ENCODE data around the gene PDCD6IP.

DNA sequence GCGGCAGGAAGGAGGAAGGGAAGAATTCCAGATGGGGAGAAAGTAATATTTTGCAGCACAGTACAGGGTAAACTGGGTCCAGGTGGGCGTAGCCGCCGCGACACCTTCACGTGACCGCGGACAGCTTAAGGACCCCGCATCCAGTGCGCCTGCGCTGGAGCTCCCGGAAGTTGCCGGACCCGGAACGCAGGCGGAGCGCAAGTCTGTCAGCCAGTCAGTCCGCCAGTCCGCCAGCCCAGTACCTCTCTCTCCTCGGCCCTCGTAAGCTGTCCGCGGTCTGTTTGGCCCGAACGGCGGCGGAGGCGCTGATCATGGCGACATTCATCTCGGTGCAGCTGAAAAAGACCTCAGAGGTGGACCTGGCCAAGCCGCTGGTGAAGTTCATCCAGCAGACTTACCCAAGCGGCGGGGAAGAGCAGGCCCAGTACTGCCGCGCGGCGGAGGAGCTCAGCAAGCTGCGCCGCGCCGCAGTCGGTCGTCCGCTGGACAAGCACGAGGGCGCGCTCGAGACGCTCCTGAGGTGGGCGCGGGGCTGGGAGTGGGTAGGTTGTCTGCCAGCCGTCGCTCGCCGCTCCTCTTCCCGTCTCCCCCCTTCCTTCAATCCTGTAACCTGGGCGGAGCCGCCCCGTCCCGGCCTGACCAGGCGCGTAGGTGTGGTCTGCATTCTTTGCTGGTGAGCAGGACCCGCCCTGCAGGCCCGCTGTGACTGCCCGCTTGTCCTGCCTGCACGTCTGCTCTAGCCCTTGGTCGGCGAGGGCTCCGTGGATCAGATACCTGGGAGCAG is at the start of gene PDCD6IP:
- no peak for TF ChIP-seq SMC3 (conservative IDR thresholded peaks at IDR 0.05; ENCODE audit: poor library complexity)
- TF ChIP-seq, protein P1, sequence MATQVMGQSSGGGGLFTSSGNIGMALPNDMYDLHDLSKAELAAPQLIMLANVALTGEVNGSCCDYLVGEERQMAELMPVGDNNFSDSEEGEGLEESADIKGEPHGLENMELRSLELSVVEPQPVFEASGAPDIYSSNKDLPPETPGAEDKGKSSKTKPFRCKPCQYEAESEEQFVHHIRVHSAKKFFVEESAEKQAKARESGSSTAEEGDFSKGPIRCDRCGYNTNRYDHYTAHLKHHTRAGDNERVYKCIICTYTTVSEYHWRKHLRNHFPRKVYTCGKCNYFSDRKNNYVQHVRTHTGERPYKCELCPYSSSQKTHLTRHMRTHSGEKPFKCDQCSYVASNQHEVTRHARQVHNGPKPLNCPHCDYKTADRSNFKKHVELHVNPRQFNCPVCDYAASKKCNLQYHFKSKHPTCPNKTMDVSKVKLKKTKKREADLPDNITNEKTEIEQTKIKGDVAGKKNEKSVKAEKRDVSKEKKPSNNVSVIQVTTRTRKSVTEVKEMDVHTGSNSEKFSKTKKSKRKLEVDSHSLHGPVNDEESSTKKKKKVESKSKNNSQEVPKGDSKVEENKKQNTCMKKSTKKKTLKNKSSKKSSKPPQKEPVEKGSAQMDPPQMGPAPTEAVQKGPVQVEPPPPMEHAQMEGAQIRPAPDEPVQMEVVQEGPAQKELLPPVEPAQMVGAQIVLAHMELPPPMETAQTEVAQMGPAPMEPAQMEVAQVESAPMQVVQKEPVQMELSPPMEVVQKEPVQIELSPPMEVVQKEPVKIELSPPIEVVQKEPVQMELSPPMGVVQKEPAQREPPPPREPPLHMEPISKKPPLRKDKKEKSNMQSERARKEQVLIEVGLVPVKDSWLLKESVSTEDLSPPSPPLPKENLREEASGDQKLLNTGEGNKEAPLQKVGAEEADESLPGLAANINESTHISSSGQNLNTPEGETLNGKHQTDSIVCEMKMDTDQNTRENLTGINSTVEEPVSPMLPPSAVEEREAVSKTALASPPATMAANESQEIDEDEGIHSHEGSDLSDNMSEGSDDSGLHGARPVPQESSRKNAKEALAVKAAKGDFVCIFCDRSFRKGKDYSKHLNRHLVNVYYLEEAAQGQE (IDR thresholded peaks at IDR 0.05; ENCODE audit: borderline replicate concordance) = peak; percentile 68
- TF ChIP-seq, protein P2, sequence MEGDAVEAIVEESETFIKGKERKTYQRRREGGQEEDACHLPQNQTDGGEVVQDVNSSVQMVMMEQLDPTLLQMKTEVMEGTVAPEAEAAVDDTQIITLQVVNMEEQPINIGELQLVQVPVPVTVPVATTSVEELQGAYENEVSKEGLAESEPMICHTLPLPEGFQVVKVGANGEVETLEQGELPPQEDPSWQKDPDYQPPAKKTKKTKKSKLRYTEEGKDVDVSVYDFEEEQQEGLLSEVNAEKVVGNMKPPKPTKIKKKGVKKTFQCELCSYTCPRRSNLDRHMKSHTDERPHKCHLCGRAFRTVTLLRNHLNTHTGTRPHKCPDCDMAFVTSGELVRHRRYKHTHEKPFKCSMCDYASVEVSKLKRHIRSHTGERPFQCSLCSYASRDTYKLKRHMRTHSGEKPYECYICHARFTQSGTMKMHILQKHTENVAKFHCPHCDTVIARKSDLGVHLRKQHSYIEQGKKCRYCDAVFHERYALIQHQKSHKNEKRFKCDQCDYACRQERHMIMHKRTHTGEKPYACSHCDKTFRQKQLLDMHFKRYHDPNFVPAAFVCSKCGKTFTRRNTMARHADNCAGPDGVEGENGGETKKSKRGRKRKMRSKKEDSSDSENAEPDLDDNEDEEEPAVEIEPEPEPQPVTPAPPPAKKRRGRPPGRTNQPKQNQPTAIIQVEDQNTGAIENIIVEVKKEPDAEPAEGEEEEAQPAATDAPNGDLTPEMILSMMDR (IDR thresholded peaks at IDR 0.05; ENCODE audit: poor library complexity, severe bottlenecking) = peak; percentile 62
- peak; percentile 53 for TF ChIP-seq EP300 (conservative IDR thresholded peaks at IDR 0.05; ENCODE audit: poor library complexity, severe bottlenecking)
- no peak for TF ChIP-seq EZH2 (IDR thresholded peaks at IDR 0.05; ENCODE audit: borderline replicate concordance, insufficient read depth, low read length, poor library complexity, severe bottlenecking)
- TF ChIP-seq MXI1 (conservative IDR thresholded peaks at IDR 0.05; ENCODE audit: poor library complexity, severe bottlenecking) = peak; percentile 87
